SK-N-SH (cell line): Measurements from ENCODE around the gene COG8. TPM values are rescaled to one million over a fixed set of nuclear protein-coding genes. Genes with fewer than 3 reads are reported as not detected.

Experiments used
- CTCF ChIA-PET: fragments of 300-600, 350-600 bp; formaldehyde crosslinking; extraction: SDS; loops from one replicate; lab custom pipeline; 2021; lab: Yijun Ruan, JAX
- POLR2A ChIA-PET: fragments of 350-600 bp; sonication (Branson Sonifier 250); formaldehyde crosslinking; extraction: SDS; loops from one replicate; lab custom pipeline; 2020; ENCODE audit warnings: antibody characterized with exemption, inconsistent platforms; lab: Yijun Ruan, JAX
- DNase-seq: peaks from one replicate; pipeline ENCODE4 v3.0.0; 2012
- H2AFZ ChIP-seq: fragments of 200-600 bp; sonication (generic); 2 replicates; pipeline ENCODE4 v1.8.1; 2016; ENCODE audit warnings: antibody characterized with exemption, mild to moderate bottlenecking, low read depth
- H3F3A ChIP-seq: fragments of 200-600 bp; sonication (generic); replicated peaks from 2 replicates; pipeline ENCODE3; 2016; ENCODE audit warnings: antibody characterized with exemption, mild to moderate bottlenecking; ENCODE audit not compliant: insufficient read depth
- H3K27ac ChIP-seq, 2 experiments: fragments of 200-500 bp in 1 of 2; fragments of 200-600 bp in 1 of 2; sonication (Bioruptor generic) in 1 of 2; sonication (generic), shearing (Covaris generic) in 1 of 2; 2 replicates each; pipeline versions ENCODE4 v1.5.1 to v1.6.1; 2014 to 2016; ENCODE audit warnings: low read depth in 2 of 2, inconsistent platforms in 1 of 2, low read length in 1 of 2, mild to moderate bottlenecking in 1 of 2, mixed read lengths in 1 of 2
- H3K27me3 ChIP-seq: fragments of 200-600 bp; sonication (generic), shearing (Covaris generic); 2 replicates; pipeline ENCODE4 v1.6.1; 2016; ENCODE audit warnings: mixed run types; ENCODE audit not compliant: insufficient read depth
- H3K36me3 ChIP-seq, 2 experiments: fragments of 200-500 bp in 1 of 2; fragments of 200-600 bp in 1 of 2; sonication (Bioruptor generic) in 1 of 2; sonication (generic) in 1 of 2; replicated peaks in 1 of 2; 2 replicates each; pipeline versions ENCODE3 to v1.5.1; 2014 to 2016; ENCODE audit warnings: low read length in 1 of 2, mild to moderate bottlenecking in 1 of 2; ENCODE audit not compliant: insufficient read depth in 2 of 2, control insufficient read depth in 1 of 2
- H3K4me1 ChIP-seq, 2 experiments: fragments of 200-500 bp in 1 of 2; fragments of 200-600 bp in 1 of 2; sonication (Bioruptor generic) in 1 of 2; sonication (generic), shearing (Covaris generic) in 1 of 2; 2 replicates each; pipeline versions ENCODE4 v1.5.1 to v1.6.1; 2014 to 2016; ENCODE audit warnings: low read depth in 1 of 2, low read length in 1 of 2, mixed run types in 1 of 2; ENCODE audit not compliant: insufficient read depth in 2 of 2, control insufficient read depth in 1 of 2
- H3K4me2 ChIP-seq: fragments of 200-600 bp; sonication (generic), shearing (Covaris generic); 2 replicates; pipeline ENCODE4 v1.6.1; 2017; ENCODE audit warnings: mixed run types
- H3K4me3 ChIP-seq, 2 experiments: fragments of 200-500 bp in 1 of 2; fragments of 200-600 bp in 1 of 2; sonication (Bioruptor generic) in 1 of 2; sonication (generic), shearing (Covaris generic) in 1 of 2; 2 replicates each; pipeline versions ENCODE4 v1.5.1 to v1.8.1; 2014 to 2016; ENCODE audit warnings: low read depth in 2 of 2, inconsistent platforms in 1 of 2, low read length in 1 of 2, mild to moderate bottlenecking in 1 of 2, mixed read lengths in 1 of 2, moderate library complexity in 1 of 2
- H3K79me2 ChIP-seq: fragments of 200-600 bp; sonication (generic); 2 replicates; pipeline ENCODE4 v1.8.1; 2017; ENCODE audit warnings: mild to moderate bottlenecking; ENCODE audit not compliant: insufficient read depth
- H3K9ac ChIP-seq: fragments of 200-600 bp; sonication (generic); 2 replicates; pipeline ENCODE4 v1.6.1; 2017; ENCODE audit warnings: mixed run types
- H3K9me2 ChIP-seq: fragments of 200-600 bp; sonication (generic); 2 replicates; pipeline ENCODE4 v1.6.1; 2017; ENCODE audit warnings: mixed run types
- H3K9me3 ChIP-seq: fragments of 200-600 bp; sonication (generic); 2 replicates; pipeline ENCODE4 v1.6.1; 2017; ENCODE audit warnings: mixed run types, mild to moderate bottlenecking, moderate library complexity
- H4K20me1 ChIP-seq: fragments of 200-600 bp; sonication (generic); 2 replicates; pipeline ENCODE4 v1.6.1; 2017; ENCODE audit warnings: mild to moderate bottlenecking, mixed run types; ENCODE audit not compliant: insufficient read depth
- CHD2 ChIP-seq: fragments of 150-350 bp; IDR thresholded peaks from 2 replicates; pipeline ENCODE4 v1.6.1; 2018; ENCODE audit warnings: low read length; ENCODE audit not compliant: partially characterized antibody
- ELF1 ChIP-seq: IDR thresholded peaks from 2 replicates; pipeline ENCODE4 v1.4.0; 2012
- EP300 ChIP-seq, 2 experiments: IDR thresholded peaks; 2 replicates each; pipeline versions ENCODE4 v1.4.0 to v1.6.1; 2012; ENCODE audit warnings: borderline replicate concordance in 1 of 2, low read depth in 1 of 2, low read length in 1 of 2
- EZH2phosphoT487 ChIP-seq: fragments of 200-600 bp; sonication (generic); IDR thresholded peaks from 2 replicates; pipeline ENCODE4 v1.6.1; 2017; ENCODE audit warnings: low read depth, mixed run types, mild to moderate bottlenecking, antibody characterized with exemption, moderate library complexity, borderline replicate concordance
- FOXJ3 ChIP-seq: sonication (generic); formaldehyde crosslinking; IDR thresholded peaks from 2 replicates; pipeline ENCODE4 v1.5.1; 2020; ENCODE audit warnings: mild to moderate bottlenecking, missing genetic modification reagents
- MXI1 ChIP-seq: IDR thresholded peaks from 2 replicates; pipeline ENCODE4 v1.6.1; 2012; ENCODE audit warnings: mild to moderate bottlenecking, low read depth, low read length, improper control_type of control experiment
- NRF1 ChIP-seq: IDR thresholded peaks from 2 replicates; pipeline ENCODE4 v1.6.1; 2012; ENCODE audit warnings: low read depth, mild to moderate bottlenecking, low read length
- POLR2AphosphoS5 ChIP-seq: IDR thresholded peaks from 2 replicates; pipeline ENCODE4 v1.6.1; 2012; ENCODE audit warnings: low read depth, low read length
- RAD21 ChIP-seq: IDR thresholded peaks from 2 replicates; pipeline ENCODE4 v1.6.1; 2012; ENCODE audit warnings: mild to moderate bottlenecking, low read length
- RFX5 ChIP-seq: IDR thresholded peaks from 2 replicates; pipeline ENCODE4 v1.6.1; 2012; ENCODE audit warnings: mild to moderate bottlenecking, improper control_type of control experiment, low read length
- SIN3A ChIP-seq: IDR thresholded peaks from 2 replicates; pipeline ENCODE4 v1.6.1; 2012; ENCODE audit warnings: low read depth, mild to moderate bottlenecking, low read length, moderate library complexity, borderline replicate concordance
- SMC3 ChIP-seq: IDR thresholded peaks from 2 replicates; pipeline ENCODE4 v1.6.1; 2012; ENCODE audit warnings: low read depth, low read length, improper control_type of control experiment
- TAF1 ChIP-seq: IDR thresholded peaks from 2 replicates; pipeline ENCODE4 v1.6.1; 2012; ENCODE audit warnings: low read depth, mild to moderate bottlenecking, low read length, moderate library complexity, borderline replicate concordance
- TCF12 ChIP-seq: IDR thresholded peaks from 2 replicates; pipeline ENCODE4 v1.4.0; 2012
- TEAD4 ChIP-seq: IDR thresholded peaks from 2 replicates; pipeline ENCODE4 v1.4.0; 2012; ENCODE audit warnings: mild to moderate bottlenecking, borderline replicate concordance; ENCODE audit not compliant: insufficient read depth
- WGBS: methylation state at CpG from one replicate; pipeline ENCODE4 v1.1.6; 2017; ENCODE audit warnings: low lambda C conversion rate; 5-methylcytosine and 5-hydroxymethylcytosine counted together
- polyA plus RNA-seq, 3 experiments: library from polyadenylated mRNA; depleted of rRNA; stranded (reverse); fragments of >200 nt; gene quantifications; 2 replicates each; pipeline ENCODE4 v1.2.3, GENCODE V29; 2012
- TF ChIP-seq, protein P1 (sequence below): fragments of 150-350 bp; IDR thresholded peaks from 2 replicates; pipeline ENCODE4 v1.6.1; 2016; ENCODE audit warnings: mild to moderate bottlenecking, low read depth, low read length
- TF ChIP-seq, protein P2 (sequence below): IDR thresholded peaks from 2 replicates; pipeline ENCODE4 v1.4.0; 2012; ENCODE audit warnings: low read depth, borderline replicate concordance
- TF ChIP-seq, protein P3 (sequence below): IDR thresholded peaks from 2 replicates; pipeline ENCODE4; 2012
- TF ChIP-seq, protein P4 (sequence below): fragments of 200-600 bp; sonication (generic); IDR thresholded peaks from 2 replicates; pipeline ENCODE4 v1.6.1; 2017; ENCODE audit warnings: antibody characterized with exemption, mild to moderate bottlenecking, moderate library complexity

The COG8 gene
- polyA plus RNA-seq, 1 of the 3 experiments (the other 2 are of a cell fraction): 30.2 TPM

DNA sequence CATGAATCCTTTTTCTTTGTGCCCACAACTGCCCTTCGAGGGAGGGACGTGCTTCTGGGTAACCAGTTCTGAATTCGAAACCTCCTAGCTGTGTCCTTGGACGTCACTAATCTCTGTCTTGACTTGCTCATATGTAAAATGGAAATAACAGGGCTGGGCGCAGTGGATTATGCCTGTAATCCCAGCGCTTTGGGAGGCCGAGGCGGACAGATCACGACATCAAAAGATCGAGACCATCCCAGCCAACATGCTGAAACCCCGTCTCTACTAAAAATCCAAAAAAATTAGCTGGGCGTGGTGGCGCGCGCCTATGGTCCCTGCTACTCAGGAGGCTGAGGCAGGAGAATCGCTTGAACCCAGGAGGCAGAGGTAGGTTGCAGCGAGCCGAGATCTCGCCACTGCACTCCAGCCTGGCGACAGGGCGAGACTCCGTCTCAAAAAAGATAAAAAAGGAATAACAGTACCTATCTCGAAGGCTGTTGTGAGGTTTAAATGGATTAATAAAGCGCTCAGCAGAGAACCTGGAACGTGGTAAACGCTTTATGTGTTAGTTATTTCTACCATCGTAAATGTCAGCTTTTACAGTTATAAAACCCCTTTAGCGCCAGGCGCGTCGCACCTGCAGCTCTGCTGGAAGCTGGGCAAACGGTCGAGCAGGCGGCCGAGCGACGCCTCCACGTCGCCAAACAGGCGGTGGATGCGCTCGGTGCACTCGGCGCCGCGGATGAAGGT is 641 bp downstream of the COG8 start:
- Histone ChIP-seq H3K36me3 (peaks cover 47 to 51% of the 10 kb centered on the region in 2 experiments), H4K20me1 (no peaks in the 10 kb centered on the region), H3F3A (peaks cover 7% of the 10 kb centered on the region), H3K9ac (peak overlapping the region; percentile 89), H3K4me1 (peaks cover 15 to 20% of the 10 kb centered on the region in 2 experiments; a peak in 3 of 4 replicates), H3K27me3 (no peaks in the 10 kb centered on the region), H3K4me2 (peak overlapping the region; percentile 84), H2AFZ (peak overlapping the region; percentile 92), H3K9me2 (no peaks in the 10 kb centered on the region), H3K79me2 (peaks cover 76% of the 10 kb centered on the region), H3K27ac (peak overlapping the region; percentile 85 to 86), H3K9me3 (no peaks in the 10 kb centered on the region), H3K4me3 (peak overlapping the region; percentile 76 to 99)
- 27% methylated on average over 31 of the region's 46 CpGs for WGBS
- POLR2A ChIA-PET: interaction anchor here (3.3 kb wide), 1 partner anchor 9 kb away, joined by 24 read pairs; the partner anchor contains the start of gene PDF
- no peak for TF ChIP-seq NRF1
- TF ChIP-seq EZH2phosphoT487: no peak
- no peak for TF ChIP-seq RFX5
- no peak for TF ChIP-seq EP300 (IDR thresholded peaks at IDR 0.05; ENCODE audit: borderline replicate concordance in 1 of 2, low read depth in 1 of 2, low read length in 1 of 2)
- no peak for TF ChIP-seq ELF1
- TF ChIP-seq MXI1: no peak
- TF ChIP-seq SMC3: no peak
- no peak for TF ChIP-seq TAF1
- TF ChIP-seq FOXJ3: no peak
- TF ChIP-seq RAD21: no peak
- TF ChIP-seq, protein P1, sequence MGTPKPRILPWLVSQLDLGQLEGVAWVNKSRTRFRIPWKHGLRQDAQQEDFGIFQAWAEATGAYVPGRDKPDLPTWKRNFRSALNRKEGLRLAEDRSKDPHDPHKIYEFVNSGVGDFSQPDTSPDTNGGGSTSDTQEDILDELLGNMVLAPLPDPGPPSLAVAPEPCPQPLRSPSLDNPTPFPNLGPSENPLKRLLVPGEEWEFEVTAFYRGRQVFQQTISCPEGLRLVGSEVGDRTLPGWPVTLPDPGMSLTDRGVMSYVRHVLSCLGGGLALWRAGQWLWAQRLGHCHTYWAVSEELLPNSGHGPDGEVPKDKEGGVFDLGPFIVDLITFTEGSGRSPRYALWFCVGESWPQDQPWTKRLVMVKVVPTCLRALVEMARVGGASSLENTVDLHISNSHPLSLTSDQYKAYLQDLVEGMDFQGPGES: no peak
- CTCF ChIA-PET: interaction anchor here (0.8 to 1.7 kb wide), 6 partner anchors 10 to 150 kb away, joined by 3 to 21 read pairs (median 3); partner anchors contain the start of gene PDF
- DNase-seq: no peak

DNA sequence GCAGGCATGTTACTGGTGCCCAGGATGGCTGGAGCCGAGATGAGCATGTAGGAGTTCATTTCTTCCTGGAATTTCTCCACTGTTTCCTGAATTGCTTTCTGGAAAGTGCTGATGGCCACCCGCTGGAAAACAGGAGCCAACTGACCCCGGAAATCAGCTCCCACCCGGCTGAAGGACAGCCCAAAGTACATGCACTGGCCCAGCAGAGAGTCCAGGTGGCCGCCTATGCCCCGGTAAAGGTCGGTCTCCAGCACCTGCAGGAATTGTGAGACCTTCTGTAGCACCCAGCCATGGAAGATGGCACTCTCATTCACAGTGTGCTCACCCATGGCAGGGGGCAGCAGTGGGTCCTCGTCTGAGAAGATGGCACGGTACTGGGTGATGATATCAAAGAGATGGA is 4.7 kb downstream of the COG8 start:
- Histone ChIP-seq H3K79me2 (peaks cover 68% of the 10 kb centered on the region), H3K9ac (no peak overlapping the region), H3K9me2 (no peaks in the 10 kb centered on the region), H3K4me1 (peaks cover 8 to 11% of the 10 kb centered on the region in 2 experiments; a peak in 1 of 4 replicates), H3K27me3 (no peaks in the 10 kb centered on the region), H2AFZ (no peak overlapping the region), H3K4me2 (no peak overlapping the region), H3K27ac (no peak overlapping the region), H3K9me3 (no peaks in the 10 kb centered on the region), H3K4me3 (no peak overlapping the region), H3K36me3 (peaks cover 39 to 40% of the 10 kb centered on the region in 2 experiments), H4K20me1 (no peaks in the 10 kb centered on the region), H3F3A (peaks cover 17% of the 10 kb centered on the region)
- no peak for DNase-seq
- POLR2A ChIA-PET: no interaction called here
- 98% methylated on average over 9 of the region's 9 CpGs for WGBS
- CTCF ChIA-PET: interaction anchor here (0.7 kb wide), 1 partner anchor 211 kb away, joined by 3 read pairs; no protein-coding TSS in a partner anchor
- TF ChIP-seq TAF1 (no peak), TCF12 (no peak), CHD2 (no peak), RAD21 (no peak), TEAD4 (no peak), RFX5 (no peak), POLR2AphosphoS5 (no peak), FOXJ3 (no peak), SIN3A (no peak)
- TF ChIP-seq, protein P2, sequence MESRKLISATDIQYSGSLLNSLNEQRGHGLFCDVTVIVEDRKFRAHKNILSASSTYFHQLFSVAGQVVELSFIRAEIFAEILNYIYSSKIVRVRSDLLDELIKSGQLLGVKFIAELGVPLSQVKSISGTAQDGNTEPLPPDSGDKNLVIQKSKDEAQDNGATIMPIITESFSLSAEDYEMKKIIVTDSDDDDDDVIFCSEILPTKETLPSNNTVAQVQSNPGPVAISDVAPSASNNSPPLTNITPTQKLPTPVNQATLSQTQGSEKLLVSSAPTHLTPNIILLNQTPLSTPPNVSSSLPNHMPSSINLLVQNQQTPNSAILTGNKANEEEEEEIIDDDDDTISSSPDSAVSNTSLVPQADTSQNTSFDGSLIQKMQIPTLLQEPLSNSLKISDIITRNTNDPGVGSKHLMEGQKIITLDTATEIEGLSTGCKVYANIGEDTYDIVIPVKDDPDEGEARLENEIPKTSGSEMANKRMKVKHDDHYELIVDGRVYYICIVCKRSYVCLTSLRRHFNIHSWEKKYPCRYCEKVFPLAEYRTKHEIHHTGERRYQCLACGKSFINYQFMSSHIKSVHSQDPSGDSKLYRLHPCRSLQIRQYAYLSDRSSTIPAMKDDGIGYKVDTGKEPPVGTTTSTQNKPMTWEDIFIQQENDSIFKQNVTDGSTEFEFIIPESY: no peak
- TF ChIP-seq, protein P1: no peak
- TF ChIP-seq, protein P3, sequence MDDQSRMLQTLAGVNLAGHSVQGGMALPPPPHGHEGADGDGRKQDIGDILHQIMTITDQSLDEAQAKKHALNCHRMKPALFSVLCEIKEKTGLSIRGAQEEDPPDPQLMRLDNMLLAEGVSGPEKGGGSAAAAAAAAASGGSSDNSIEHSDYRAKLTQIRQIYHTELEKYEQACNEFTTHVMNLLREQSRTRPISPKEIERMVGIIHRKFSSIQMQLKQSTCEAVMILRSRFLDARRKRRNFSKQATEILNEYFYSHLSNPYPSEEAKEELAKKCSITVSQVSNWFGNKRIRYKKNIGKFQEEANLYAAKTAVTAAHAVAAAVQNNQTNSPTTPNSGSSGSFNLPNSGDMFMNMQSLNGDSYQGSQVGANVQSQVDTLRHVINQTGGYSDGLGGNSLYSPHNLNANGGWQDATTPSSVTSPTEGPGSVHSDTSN: no peak
- TF ChIP-seq, protein P4, sequence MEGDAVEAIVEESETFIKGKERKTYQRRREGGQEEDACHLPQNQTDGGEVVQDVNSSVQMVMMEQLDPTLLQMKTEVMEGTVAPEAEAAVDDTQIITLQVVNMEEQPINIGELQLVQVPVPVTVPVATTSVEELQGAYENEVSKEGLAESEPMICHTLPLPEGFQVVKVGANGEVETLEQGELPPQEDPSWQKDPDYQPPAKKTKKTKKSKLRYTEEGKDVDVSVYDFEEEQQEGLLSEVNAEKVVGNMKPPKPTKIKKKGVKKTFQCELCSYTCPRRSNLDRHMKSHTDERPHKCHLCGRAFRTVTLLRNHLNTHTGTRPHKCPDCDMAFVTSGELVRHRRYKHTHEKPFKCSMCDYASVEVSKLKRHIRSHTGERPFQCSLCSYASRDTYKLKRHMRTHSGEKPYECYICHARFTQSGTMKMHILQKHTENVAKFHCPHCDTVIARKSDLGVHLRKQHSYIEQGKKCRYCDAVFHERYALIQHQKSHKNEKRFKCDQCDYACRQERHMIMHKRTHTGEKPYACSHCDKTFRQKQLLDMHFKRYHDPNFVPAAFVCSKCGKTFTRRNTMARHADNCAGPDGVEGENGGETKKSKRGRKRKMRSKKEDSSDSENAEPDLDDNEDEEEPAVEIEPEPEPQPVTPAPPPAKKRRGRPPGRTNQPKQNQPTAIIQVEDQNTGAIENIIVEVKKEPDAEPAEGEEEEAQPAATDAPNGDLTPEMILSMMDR: no peak
